Measurements from ENCODE around the gene ZSCAN1. TPM values are rescaled to one million over a fixed set of nuclear protein-coding genes. Genes with fewer than 3 reads are reported as not detected.
A peak's percentile ranks its signal among the peaks of the same experiment; 100 is the strongest.

The ZSCAN1 gene, protein sequence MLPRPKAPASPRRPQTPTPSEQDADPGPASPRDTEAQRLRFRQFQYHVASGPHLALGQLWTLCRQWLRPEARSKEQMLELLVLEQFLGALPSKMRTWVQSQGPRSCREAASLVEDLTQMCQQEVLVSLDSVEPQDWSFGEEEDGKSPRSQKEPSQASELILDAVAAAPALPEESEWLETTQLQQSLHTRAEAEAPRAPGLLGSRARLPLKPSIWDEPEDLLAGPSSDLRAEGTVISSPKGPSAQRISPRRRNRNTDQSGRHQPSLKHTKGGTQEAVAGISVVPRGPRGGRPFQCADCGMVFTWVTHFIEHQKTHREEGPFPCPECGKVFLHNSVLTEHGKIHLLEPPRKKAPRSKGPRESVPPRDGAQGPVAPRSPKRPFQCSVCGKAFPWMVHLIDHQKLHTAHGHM
- not detected for total RNA-seq

DNA sequence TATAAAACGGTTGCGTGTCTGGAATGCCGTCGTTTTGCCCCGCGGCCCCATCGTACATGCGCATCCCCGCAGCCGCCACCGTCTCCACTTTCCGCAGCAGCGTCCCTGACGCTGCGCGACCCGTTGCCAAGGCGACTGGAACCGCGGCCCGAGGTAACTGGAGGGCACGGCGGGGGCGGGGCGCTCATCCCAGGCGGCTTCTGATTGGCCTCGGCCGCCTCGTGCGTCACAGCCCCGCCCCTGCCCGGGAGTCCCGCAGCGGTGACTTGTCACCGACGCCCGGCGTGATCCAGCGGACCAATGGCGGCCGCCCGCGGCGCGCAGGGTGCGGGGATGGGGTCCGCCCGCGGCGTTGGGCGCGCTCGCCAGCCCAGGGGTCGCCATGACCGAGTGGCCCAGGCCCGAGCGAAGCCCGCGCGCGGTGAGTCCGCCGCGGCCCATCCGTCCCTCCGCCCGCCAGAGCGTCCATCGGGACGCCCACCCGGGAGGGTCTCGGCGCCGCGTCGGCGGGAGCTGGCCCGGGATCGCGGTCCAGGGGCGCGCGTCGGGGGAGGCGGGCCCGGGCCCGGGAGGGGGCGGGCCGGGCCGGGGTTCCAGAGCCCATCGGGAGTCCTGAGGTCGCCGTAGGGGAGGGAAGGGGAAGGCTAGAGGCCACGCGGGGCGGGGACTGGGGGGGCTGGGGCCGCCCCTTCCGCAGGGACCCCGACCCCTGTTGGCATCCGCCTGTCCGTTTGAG lies at the start of gene ZSCAN1:
TSS of gene ZSCAN1 (plus strand) at position 285 of the 736 bp plus-strand sequence. CDS start 3,812 bp downstream, outside the sequence.
- Histone ChIP-seq H3K27ac (peak within 1 kb of the TSS in 3 of 4 donors; percentile 19 to 80 (median 64)), H3K27me3 (peaks cover 39% of the 10 kb centered on the region), H3K4me3 (peak within 1 kb of the TSS; percentile 33 to 75), H3K9me3 (peaks cover 0 to 37% (median 0%) of the 10 kb centered on the region in 3 donors), H3K4me1 (peaks cover 0 to 28% (median 0%) of the 10 kb centered on the region in 3 donors), H3K36me3 (no peaks in the 10 kb centered on the region)
- ATAC-seq: peak; percentile 96
- TF ChIP-seq POLR2A (IDR thresholded peaks at IDR 0.05) (peak; percentile 15 to 59), POLR2AphosphoS5 (IDR thresholded peaks at IDR 0.05) (no peak), EP300 (IDR thresholded peaks at IDR 0.05) (no peak)
- TF ChIP-seq, protein P1, sequence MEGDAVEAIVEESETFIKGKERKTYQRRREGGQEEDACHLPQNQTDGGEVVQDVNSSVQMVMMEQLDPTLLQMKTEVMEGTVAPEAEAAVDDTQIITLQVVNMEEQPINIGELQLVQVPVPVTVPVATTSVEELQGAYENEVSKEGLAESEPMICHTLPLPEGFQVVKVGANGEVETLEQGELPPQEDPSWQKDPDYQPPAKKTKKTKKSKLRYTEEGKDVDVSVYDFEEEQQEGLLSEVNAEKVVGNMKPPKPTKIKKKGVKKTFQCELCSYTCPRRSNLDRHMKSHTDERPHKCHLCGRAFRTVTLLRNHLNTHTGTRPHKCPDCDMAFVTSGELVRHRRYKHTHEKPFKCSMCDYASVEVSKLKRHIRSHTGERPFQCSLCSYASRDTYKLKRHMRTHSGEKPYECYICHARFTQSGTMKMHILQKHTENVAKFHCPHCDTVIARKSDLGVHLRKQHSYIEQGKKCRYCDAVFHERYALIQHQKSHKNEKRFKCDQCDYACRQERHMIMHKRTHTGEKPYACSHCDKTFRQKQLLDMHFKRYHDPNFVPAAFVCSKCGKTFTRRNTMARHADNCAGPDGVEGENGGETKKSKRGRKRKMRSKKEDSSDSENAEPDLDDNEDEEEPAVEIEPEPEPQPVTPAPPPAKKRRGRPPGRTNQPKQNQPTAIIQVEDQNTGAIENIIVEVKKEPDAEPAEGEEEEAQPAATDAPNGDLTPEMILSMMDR (IDR thresholded peaks at IDR 0.05): peak in 1 of 4 experiments; percentile 26
- WGBS, 2 donors (ENCODE audit: low coverage in 1 of 2): 0% methylated on average over 6 of the region's 101 CpGs; no CpG with 5 or more reads in 1 of the 2 donors

DNA sequence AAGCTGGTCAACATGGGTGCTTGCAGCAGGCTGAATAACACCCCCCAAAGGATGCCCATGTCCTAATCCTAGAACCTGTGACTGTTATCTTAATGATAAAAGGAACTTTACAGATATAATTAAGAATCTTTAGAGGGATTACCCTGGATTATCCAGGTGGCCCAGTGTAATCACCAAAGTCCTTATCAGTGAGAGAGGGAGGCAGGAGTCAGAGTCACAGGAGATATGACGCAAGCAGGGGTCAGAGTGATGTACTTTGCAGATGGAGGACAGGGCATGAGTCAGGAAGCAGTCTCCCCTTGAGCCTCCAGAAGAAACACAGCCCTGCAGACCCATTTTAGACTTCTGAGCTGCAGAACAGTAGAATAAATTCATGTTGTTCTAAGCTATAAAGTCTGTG lies 41.0 kb upstream of the ZSCAN1 start:
- peaks cover 0 to 96% (median 4%) of the 10 kb centered on the region in 3 donors for H3K9me3 ChIP-seq
- no peak for TF ChIP-seq POLR2AphosphoS5 (IDR thresholded peaks at IDR 0.05)
- no peak for TF ChIP-seq EP300 (IDR thresholded peaks at IDR 0.05)
- TF ChIP-seq, protein P1 (IDR thresholded peaks at IDR 0.05): no peak
- H3K27me3 ChIP-seq: no peaks in the 10 kb centered on the region
- ATAC-seq: no peak
- 0 to 100% methylated on average over 1 of the region's 1 CpG for WGBS, 2 donors (ENCODE audit: low coverage in 1 of 2)
- H3K4me1 ChIP-seq: no peaks in the 10 kb centered on the region
- peaks cover 7 to 97% of the 10 kb centered on the region in 2 donors for H3K36me3 ChIP-seq
- no peak overlapping the region for H3K4me3 ChIP-seq
- no peak overlapping the region for H3K27ac ChIP-seq

DNA sequence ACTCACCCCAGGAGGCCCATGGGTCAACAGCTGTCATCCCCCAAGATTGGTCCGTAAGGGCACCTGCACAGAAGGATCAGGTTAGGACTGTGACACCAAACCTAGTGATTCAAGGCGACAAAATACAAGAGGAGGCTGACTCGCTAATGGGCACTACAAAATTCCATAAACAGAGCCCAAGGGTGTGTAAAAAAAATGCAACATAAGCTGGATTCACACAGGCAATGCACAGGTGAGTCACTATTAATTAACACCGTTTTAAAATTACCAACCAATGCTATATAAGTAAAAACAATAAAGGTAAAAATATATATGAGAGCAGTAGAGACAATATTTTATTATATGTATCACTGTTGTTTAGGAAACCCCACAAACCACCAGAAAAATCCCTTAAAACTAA lies 33.1 kb upstream of the ZSCAN1 start:
- TF ChIP-seq POLR2A (IDR thresholded peaks at IDR 0.05) (no peak), EP300 (IDR thresholded peaks at IDR 0.05) (no peak), POLR2AphosphoS5 (IDR thresholded peaks at IDR 0.05) (no peak)
- TF ChIP-seq, protein P1 (IDR thresholded peaks at IDR 0.05): no peak
- peaks cover 0 to 65% (median 0%) of the 10 kb centered on the region in 3 donors for H3K9me3 ChIP-seq
- peaks cover 0 to 70% of the 10 kb centered on the region in 2 donors for H3K36me3 ChIP-seq
- H3K27me3 ChIP-seq: no peaks in the 10 kb centered on the region
- no peak for ATAC-seq
- peaks cover 0 to 39% (median 0%) of the 10 kb centered on the region in 3 donors for H3K4me1 ChIP-seq
- no peak overlapping the region for H3K27ac ChIP-seq
- 91 to 100% methylated on average over 1 to 3 of the region's 4 CpGs for WGBS, 2 donors (ENCODE audit: low coverage in 1 of 2)
- H3K4me3 ChIP-seq: no peak overlapping the region

DNA sequence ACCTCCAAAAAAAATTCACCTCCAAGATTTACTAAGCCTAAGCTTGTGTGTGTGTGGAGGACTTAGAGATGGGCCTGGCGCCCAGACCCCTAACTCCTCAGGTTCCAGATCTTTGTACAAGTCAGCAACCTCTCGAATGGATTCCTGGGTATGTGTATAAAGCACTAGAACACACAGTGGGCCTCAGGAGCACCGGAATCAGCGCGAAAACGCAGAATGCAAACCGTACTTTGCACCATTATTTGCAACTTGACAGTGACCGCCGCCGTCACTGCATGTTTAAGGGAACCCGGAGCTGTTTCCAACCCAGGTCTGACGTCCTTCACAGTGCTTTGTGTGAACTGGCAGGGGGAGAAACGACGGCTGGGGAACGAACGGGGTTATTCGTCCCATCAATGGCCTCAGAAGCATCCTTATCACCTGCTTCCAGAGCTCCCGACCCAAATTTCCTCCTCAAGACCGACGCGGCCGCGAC lies 31.9 kb upstream of the ZSCAN1 start:
- TF ChIP-seq POLR2AphosphoS5 (IDR thresholded peaks at IDR 0.05) (no peak), EP300 (IDR thresholded peaks at IDR 0.05) (no peak), POLR2A (IDR thresholded peaks at IDR 0.05) (no peak)
- TF ChIP-seq, protein P1 (IDR thresholded peaks at IDR 0.05): no peak
- H3K4me3 ChIP-seq: peak overlapping the region; percentile 67 to 96
- H3K36me3 ChIP-seq: peaks cover 0 to 70% of the 10 kb centered on the region in 2 donors
- H3K27ac ChIP-seq: peak overlapping the region; percentile 68 to 96 (median 94)
- peaks cover 0 to 64% (median 0%) of the 10 kb centered on the region in 3 donors for H3K9me3 ChIP-seq
- 0 to 13% methylated on average over 1 to 2 of the region's 23 CpGs for WGBS, 2 donors (ENCODE audit: low coverage in 1 of 2)
- ATAC-seq: no peak
- no peaks in the 10 kb centered on the region for H3K27me3 ChIP-seq
- peaks cover 0 to 39% (median 0%) of the 10 kb centered on the region in 3 donors for H3K4me1 ChIP-seq
